G401.6 (cell line): Measurements from ENCODE around the gene CCSER1.

ENCODE experiments used
- FAIRE-seq: peaks from 2 replicates; lab custom pipeline; 2012; peaks lifted over from hg19 to GRCh38; lab: Jason Lieb, UNC

CCSER1 gene

DNA sequence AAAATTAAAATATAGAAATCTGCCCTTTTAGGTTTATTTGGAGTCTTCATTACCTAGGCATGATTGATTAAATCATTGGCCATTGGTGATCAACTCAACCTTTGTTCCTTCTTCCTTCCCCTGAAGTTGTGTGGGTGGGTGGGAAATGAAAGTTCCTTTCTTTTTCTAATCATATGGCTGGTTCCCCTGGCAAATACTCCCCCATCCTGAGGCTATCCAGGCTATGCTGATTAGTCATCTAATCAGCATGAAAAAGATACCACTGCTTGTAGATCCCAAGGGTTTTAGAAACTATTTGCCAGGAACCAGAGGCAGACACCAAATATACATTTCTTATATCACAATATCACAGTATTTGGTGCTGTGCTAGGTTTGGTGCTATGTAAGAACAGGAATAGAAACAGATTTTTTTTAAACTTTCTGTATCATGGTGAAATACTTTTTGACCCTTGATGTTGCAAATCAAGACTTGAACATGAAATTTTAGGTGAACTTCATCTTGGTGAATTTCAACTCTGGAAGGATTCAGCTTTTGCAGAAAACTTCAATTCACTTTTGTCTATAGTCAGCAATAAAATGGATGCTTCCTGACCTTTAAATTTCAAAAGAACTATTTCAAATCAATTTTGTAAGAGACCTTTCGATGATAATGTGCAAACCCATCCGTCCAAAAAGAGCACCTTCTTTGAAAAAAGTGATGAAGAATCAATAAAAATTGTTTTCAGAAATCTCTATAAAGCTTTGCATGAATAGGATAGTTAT lies 71.1 kb downstream of the CCSER1 start:
- FAIRE-seq = no peak

DNA sequence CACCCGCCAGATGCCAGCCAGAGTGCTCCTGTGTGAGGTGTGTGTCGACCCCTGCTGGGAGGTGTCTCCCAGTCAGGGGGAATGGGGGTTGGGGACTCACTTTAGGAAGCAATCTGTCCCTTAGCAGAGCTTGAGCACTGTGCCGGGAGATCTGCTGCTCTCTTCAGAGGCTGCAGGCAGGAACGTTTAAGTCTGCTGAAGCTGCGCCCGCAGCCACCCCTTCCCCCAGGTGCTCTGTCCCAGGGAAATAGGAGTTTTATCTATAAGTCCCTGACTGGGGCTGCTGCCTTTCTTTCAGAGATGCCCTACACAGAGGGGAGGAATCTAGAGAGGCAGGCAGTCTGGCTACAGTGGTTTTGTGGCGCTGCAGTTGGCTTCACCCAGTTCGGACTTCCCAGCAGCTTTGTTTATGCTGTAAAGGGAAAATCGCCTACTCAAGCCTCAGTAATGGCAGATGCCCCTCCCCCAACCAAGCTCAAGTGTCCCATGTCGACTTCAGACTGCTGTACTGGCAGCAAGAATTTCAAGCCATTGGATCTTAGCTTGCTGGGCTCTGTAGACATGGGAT lies 80.8 kb downstream of the CCSER1 start:
- no peak for FAIRE-seq

DNA sequence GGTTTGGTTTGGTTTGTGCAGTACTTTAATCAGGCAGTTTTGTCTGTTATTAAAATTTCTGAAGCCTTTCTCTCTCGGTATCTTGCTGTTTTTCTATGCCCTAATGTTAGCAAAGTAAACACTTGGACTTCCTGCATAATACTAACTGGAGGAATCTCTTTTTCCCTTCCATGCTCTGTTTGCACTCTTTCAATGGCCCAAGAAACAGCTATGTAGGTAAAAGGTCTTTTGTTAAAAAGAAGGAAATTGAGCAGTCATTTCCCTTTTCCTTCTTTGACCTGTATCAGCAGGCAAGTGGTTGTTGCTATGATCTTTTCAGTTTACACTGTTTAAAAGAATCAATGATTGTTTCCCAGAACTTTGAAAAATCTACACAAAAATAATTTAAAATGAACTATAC lies 82.7 kb downstream of the CCSER1 start:
- FAIRE-seq = no peak

DNA sequence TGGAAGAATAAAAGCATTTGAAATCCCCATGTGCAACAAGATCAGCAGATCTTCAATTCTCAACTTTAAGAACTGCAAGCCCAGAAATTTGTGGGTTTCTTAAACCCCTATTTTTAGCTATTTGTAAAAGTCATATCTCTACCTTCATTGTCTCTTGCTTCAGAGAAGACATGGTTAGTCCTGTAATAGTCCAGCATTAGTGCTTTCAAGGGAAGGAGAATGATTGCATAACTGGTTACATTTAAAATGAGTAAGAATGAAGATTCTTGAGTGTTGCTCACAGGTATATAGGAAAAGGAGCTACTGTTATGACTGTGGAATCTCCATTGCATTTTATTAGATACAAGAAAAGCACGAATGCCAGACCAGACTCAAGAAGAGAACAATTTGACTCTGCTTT lies 84.0 kb downstream of the CCSER1 start:
- no peak for FAIRE-seq

DNA sequence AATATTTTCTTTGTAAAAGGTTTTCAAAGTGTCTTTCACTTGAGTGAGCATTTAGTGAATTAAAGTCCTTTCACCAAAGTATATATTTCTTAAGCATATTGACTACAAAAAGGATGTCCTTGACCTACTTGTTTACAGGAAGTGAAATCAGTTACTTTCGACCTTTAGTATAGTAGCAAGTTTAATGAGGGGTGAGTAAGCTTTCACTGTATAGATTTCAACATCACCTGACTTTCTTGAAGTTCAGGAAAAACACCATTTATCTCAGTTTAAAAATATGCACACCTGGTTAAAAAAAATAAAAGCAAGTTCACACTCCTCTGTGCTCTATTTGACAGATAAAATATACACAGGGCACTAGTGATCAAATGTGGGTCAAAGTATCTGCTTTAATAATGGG lies 88.1 kb downstream of the CCSER1 start:
- no peak for FAIRE-seq

DNA sequence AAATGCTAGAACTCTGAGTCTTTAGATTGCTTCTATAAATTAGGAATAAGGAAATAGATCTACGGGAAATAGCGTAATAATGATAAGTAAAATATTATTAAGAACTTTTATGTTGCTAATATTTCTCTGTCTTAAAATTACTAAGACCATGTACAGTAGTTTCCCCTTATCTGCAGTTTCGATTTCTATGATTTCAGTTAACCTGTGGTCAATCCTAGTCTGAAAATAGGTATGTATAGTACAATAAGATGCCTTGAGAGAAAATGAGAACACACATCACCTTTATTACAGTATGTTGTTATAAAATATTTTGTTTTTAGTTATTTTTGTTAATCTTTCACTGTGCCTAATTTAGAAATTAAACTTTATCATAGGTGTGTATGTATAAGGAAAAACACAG lies 92.6 kb downstream of the CCSER1 start:
- no peak for FAIRE-seq

DNA sequence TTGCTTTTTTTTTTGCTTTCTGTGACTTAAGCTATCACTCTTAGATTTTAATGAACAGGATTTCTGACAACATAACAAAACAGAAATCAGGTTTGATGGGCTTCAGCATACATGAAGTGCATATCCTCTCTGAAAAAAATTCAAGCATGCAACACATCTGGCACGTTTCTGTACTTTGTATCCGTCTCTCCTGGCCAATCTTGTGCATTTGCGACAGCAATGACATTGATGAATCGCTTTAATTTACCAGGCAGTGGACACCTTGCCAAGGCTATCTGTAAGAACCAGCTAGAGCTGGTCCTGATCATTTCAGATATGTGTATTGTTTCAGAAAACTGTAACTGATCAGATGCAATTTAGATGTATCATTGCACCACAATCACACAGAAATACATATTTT lies 93.3 kb downstream of the CCSER1 start:
- no peak for FAIRE-seq

DNA sequence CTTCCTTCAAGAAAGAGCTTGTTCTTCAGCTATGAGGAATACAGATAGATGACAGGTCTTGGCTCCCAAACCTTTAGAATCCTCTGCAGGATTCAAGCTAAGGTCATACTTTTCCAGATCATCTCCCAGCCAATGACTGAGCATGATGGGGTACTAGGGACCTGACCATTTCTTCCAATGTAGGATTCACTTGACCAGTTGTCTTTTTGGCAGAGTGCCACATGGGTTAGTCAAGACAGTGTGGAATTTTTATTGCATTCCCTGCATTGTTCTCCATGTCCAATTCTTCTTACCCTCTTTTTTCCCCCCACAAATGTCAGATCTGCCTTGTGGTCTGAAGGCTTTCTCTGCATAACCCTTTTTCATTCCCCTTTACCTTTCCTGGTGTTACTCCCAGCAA lies 99.5 kb downstream of the CCSER1 start:
- no peak for FAIRE-seq

DNA sequence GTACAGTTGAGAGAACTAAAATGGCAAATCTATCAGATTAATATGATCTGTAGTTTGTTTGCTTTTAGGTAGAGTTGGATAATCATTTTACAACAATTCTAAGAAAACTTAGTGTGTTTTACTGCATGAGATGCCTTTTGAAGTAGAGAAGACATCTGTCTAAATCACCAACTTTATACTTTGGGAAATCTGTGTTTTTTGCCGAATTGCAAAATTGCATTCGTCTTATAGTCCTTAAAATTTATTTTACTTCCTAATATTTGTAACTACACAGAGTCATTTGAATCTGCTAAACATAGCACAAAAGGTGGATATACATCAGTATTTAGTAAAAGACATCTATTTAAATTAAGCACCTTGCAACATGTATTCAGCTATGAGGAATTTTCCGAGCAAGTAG lies 100.0 kb downstream of the CCSER1 start:
- no peak for FAIRE-seq

DNA sequence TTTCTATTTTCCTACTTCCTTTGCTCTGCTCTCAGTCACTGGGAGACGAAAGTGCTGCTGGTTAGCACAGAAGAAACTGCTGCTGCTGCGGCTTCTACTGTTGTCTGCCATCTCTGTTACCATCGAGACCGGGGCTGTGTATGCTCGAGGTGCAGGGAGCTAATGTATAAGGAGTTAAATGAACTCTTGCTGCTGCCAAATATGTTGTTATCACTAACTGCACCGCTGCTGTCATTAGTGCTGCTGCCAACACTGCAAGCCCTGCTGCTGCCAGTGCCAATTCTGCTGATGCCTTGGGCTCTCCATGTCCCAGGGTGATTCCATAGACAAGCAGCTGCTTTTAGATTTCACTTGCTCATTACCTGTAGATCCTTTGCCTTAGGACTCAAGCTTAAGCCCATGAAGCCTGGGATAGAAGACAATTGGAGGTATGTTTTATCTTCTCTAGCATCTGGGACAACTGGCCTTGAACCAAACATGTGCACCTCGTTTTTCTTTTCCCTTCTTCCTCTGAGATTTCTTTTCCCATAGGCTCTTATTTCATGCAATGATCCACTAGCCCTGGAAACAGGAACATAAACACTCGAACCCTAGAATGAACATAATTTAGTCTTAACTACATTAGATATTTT lies 107.8 kb downstream of the CCSER1 start:
- no peak for FAIRE-seq

DNA sequence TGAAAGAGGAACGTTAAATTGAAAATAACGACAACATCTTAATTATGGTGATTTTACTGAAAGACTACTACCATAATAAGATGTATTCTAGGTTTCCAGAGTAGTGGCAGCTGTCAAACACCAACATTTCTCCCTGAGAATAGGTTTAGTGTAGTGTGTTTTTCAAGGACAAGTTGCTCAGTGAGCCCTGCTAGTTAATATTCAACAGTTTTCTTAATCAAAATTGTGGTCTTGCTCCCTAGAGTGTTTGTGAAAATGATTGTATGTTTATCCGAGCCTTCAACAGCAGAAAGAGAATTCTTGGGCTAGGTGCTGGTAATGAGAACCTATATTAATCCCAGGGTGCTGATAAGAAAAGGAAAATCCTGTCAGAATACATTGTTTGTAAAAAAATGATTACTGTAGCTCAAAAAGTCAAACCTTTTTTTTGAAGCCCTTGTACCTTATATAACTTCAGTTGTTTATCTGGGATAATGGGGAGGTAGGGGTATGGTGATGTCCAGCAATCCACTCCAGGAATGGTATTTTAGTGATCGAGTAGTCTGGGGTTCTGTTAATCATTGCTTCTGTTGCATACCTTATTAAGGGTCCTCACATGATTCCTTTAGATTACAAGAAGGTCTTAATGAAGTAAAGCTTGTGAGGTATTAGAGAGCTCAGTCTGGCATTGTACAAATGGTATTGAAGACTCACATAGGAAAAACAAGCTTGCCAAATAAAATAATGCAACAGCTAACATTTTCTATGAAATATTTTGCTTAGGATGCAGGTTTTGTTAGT lies 110.7 kb downstream of the CCSER1 start:
- FAIRE-seq = no peak

DNA sequence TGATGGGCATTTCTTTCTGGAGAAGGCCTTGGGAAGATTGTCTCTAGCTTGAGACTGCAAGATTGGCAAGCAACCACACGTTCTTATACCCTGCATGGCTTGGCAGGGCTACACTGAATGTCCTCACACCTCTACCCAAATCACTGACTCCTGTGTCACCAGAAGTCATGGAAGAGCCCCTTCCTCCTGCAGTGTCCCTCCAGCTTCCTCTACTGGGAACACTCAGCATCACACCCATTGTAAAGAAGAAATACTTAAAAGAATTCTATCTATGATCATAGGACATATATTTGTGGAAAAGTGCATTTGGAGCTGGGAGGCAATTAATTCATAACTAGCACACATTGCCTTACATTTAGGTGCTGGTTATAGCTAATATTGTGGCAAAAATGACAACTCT lies 113.1 kb downstream of the CCSER1 start:
- FAIRE-seq = no peak

DNA sequence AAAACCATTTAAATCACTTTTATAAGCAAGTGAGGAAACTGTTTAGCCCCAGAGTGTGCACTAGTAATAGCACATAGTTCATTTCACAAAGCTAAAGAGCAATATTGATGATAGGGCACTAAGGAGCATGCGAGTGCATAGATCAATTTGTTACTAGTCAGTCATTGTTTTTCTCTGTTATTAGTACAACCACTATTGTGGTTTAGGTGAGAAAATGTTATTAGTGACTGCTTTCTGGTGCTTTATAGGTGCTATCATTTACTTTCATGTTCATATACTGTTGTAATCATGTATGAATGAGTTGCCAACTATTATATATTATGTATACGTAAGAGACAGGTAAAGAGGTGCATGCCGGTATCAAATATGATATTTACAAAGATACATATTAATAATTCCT lies 113.8 kb downstream of the CCSER1 start:
- FAIRE-seq = no peak

DNA sequence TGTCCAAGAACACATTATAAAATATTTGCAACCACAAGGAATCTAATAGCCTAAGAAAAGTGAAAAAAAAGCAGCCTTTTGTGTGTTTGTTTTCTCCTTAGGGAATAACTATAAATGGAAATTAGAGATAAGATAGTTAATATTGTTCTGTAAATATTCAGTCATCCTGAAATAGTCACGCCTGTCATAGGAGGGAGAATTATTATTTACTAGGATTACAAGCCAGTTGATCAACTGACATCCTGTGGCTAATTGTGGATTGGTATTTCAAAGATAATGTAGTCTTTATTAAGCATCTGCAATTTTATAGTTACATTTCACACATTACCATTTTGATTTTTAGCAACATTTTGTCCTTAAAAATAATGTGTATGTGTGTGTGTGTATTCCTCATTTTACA lies 118.6 kb downstream of the CCSER1 start:
- no peak for FAIRE-seq

DNA sequence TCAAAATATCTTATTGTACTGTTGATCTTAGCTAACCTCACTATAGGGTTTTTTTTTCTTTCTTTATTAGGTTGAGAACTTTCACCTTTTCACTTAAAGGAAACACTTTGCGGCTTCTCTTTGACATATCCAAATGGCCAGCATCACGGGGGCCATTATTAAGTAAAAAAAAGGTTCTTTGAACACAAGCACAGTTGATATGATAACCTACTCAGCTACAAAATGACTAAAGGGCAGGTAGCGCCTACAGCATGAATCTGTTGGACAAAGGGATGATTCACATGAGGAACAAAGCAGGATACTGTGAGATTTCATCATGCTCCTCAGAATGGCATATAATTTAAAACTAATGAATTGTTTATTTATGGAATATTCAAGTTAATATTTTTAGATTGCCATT lies 119.6 kb downstream of the CCSER1 start:
- no peak for FAIRE-seq

DNA sequence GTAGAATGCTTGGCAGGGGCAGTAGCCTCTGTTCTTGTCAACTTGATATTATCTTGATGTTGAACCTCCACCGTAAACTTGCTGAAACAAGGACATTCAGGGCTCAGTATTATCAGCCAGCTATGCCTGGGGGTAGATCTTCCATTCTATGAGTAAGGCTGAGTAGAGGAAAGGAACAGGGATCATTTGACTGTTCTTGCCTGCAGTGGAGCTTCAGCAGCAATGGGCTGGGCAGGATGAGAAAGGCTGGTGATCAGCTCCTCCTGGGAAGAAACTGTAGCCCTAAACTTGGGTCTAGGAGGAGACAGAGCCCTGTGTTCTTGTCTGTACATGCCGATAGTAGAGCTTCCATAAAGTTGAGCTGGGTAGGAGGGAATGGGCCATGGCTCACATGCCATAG lies 127.2 kb downstream of the CCSER1 start:
- no peak for FAIRE-seq

DNA sequence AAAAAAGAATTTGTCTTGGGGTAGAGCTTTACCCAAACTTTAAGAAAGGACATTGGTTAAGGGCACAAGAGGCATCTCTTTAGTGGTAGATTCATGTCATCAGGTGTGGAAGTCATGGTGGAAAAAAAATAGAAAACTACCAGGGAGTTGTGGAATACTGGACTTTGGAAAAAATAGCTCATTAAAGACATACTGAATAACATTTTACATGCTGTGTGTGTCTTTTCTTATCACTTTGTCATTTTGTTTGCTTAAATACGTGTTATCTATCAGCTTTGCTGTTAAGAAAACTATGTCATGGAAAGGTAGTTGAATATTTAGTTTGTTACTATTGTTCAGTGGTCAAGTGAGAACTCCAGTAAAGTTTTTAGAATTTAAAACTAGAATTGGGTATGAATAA lies 147.0 kb downstream of the CCSER1 start:
- no peak for FAIRE-seq

DNA sequence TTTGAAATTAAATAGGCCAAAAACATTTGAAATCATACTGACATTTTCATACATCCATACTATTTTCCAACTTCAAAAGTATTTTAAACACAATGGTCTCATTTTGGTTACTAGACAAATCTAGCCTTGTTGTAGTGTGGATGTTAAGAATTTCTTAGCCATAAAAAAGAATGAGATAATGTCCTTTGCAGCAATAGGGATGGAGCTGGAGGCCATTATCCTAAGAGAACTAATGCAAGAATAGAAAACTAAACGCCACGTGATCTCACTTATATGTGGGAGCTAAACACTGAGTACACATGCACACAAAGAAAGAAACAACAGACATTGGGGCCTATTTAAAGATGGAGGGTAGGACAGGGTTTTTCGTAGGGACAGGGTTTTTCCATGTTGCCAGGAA lies 153.8 kb downstream of the CCSER1 start:
- FAIRE-seq = no peak

DNA sequence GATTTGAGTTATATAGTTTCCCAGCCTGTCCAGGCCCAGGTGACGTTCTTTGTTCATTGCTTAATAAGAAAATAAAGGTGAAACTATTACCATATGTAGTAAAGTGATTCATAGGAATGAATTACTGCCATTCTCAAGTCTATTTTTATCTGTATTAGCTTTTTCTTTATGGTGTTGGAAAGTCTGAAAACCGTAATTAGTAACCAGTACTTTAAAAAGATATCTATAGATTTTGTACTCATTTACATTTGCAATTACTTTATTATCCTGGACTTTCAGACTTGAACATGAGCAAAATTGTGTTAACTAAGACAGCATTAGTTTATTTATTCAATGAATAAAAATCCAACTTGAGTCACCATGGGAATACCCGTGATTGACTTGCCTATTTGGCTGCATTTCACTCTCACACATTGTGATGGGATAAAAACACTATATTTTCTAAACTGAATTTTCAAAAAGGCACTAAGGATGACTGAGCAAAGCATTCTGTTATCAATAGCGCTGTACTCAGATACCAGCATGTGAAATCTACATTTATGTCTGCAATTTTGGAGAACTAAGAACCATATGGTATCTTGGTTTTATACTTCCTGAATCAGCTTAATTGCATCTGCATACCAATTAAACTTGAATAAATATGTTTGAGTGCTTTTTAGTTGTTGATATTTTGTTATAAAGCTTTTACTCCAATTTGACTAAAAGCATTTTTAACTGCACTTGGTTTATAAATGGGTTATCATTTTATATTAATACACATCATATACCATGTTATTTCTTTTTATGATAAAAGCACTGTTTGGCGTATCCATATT lies 154.6 kb downstream of the CCSER1 start:
- no peak for FAIRE-seq

DNA sequence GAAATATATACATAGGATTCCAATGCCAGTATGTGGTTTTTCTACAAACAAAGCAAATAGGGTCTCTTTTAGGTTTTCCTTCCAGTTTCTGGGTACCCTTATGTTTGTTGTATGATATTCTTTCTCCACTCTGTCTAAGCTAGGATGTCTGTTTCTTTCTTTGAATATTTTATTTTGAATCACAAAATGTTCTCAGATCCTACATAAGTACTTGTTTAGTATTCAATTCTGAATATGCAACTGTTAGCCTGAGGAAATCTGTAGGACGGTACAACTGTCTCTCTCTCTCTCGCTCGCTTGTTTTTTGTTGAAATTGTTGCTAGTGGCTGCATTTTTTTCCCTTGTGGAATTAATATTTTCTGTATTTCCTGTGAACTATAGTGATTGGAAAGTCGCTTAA lies 163.2 kb downstream of the CCSER1 start:
- FAIRE-seq = peak; percentile 27

DNA sequence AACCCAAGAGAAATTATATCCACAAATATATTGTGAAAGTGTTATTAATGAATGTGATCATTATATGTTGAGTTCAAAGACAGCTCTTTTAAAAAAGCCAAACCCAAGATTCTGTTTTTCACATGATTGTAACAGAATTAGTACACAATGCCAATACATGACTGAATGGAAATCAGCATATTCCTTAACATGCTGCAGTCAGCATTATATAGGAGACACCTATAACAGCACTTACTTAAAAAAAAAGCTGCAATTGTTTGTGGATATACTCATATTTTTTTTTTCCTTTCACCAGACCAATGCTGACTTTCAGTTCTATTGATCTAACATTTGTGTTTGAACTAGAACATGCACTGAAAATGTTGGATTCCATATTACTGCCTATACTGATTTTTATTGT lies 165.2 kb downstream of the CCSER1 start:
- no peak for FAIRE-seq

DNA sequence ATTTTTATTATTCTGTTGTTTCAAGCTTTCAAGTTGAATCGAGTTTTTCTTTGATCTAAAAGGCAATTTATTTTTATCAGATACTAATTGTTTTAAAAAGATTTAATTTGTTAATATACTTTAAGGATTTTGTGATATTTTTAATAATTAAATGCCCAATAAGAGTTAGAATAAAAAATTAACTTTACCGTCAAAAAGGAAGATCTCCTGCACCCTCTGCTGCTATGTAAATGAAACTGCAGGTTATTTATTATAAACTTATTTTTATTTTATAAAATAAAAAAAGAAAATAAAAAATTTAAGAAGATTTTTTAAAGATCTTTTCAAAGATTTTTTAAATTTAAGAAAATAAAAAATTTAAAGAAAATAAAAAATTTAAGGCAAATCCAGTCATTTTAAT lies 166.1 kb downstream of the CCSER1 start:
- peak; percentile 99 for FAIRE-seq
